GM12878 (cell line): ENCODE measurements around the gene THADA. TPM values are rescaled to one million over a fixed set of nuclear protein-coding genes. Genes with fewer than 3 reads are reported as not detected.

Source experiments
- ATAC-seq: fragments of 200-7000 bp; cut with Tn5 transposase; 3 replicates; pipeline ENCODE4 v1.9.1; 2020; ENCODE audit warnings: mild to moderate bottlenecking, moderate library complexity
- BruUV-seq: library from RNA; stranded (reverse); fragments of 400-500 nt; replicated peaks from 2 replicates; lab custom pipeline; 2021; lab: Mats Ljungman, UMichigan
- CTCF ChIA-PET: fragments of 300-600 bp; sonication (Branson Sonifier 250); formaldehyde crosslinking; extraction: SDS; loops from one replicate; lab custom pipeline; 2021; ENCODE audit warnings: inconsistent platforms; lab: Yijun Ruan, JAX
- POLR2A ChIA-PET: fragments of 350-600 bp; formaldehyde crosslinking; extraction: SDS; loops from one replicate; lab custom pipeline; 2021; ENCODE audit warnings: inconsistent platforms; lab: Charles Lee
- RAD21 ChIA-PET: fragments of 300-600 bp; sonication (Branson Sonifier 250); formaldehyde crosslinking; loops from one replicate; lab custom pipeline; 2023; ENCODE audit warnings: antibody characterized with exemption; ENCODE audit not compliant: unreplicated experiment; lab: Charles Lee
- SMC1A ChIA-PET: fragments of 300-600 bp; sonication (Branson Sonifier 250); formaldehyde crosslinking; loops from one replicate; lab custom pipeline; 2023; ENCODE audit not compliant: unreplicated experiment, uncharacterized antibody; lab: Charles Lee
- DNase-seq: peaks from one replicate; pipeline ENCODE4 v3.0.0-alpha.2; 2011; ENCODE audit warnings: low read depth, low spot score
- FAIRE-seq: peaks from 3 replicates; lab custom pipeline; 2011; peaks lifted over from hg19 to GRCh38; lab: Jason Lieb, UNC
- H2AFZ ChIP-seq: 2 replicates; pipeline ENCODE4 v1.6.0; 2011; ENCODE audit warnings: low read depth, low read length, control low read depth; ENCODE audit not compliant: control insufficient read depth
- H3K27ac ChIP-seq: 2 replicates; pipeline ENCODE4 v1.5.1; 2011; ENCODE audit warnings: control low read depth; ENCODE audit not compliant: control insufficient read depth, insufficient read depth
- H3K27me3 ChIP-seq, 2 experiments: replicated peaks in 1 of 2; 2 replicates each; pipeline versions ENCODE4 v1.6.0 to v1.6.1; 2011; ENCODE audit warnings: low read length in 1 of 2; ENCODE audit not compliant: control insufficient read depth in 2 of 2, insufficient read depth in 2 of 2
- H3K36me3 ChIP-seq, 2 experiments: 2 replicates each; pipeline ENCODE4 v1.5.1; 2011; ENCODE audit warnings: low read length in 1 of 2; ENCODE audit not compliant: control insufficient read depth in 2 of 2, insufficient read depth in 2 of 2
- H3K4me1 ChIP-seq: 2 replicates; pipeline ENCODE4 v1.6.1; 2011; ENCODE audit warnings: mild to moderate bottlenecking, low read length, moderate library complexity, mixed read lengths; ENCODE audit not compliant: control insufficient read depth, insufficient read depth
- H3K4me2 ChIP-seq: 2 replicates; pipeline ENCODE4 v1.6.0; 2011; ENCODE audit warnings: control low read depth; ENCODE audit not compliant: control insufficient read depth, insufficient read depth
- H3K4me3 ChIP-seq: fragments of 200-600 bp; sonication (generic); 2 replicates; pipeline ENCODE4 v1.5.1; 2016
- H3K79me2 ChIP-seq: 2 replicates; pipeline ENCODE4 v1.6.0; 2011; ENCODE audit warnings: low read length; ENCODE audit not compliant: control insufficient read depth, insufficient read depth
- H3K9ac ChIP-seq: 2 replicates; pipeline ENCODE4 v1.8.0; 2011; ENCODE audit warnings: low read length, control low read depth, mixed read lengths; ENCODE audit not compliant: control insufficient read depth, insufficient read depth
- H3K9me3 ChIP-seq: replicated peaks from 3 replicates; pipeline ENCODE4 v1.5.1; 2011; ENCODE audit warnings: mild to moderate bottlenecking, low read length; ENCODE audit not compliant: control insufficient read depth, insufficient read depth
- H4K20me1 ChIP-seq: 2 replicates; pipeline ENCODE4 v1.6.0; 2011; ENCODE audit not compliant: control insufficient read depth, insufficient read depth
- BRCA1 ChIP-seq: IDR thresholded peaks from 2 replicates; pipeline ENCODE4 v1.6.1; 2011; ENCODE audit warnings: low read depth, low read length, improper control_type of control experiment
- CEBPB ChIP-seq, 2 experiments: fragments of 150-350 bp in 1 of 2; IDR thresholded peaks; 2 replicates each; pipeline ENCODE4 v1.6.1; 2012 to 2014; ENCODE audit warnings: low read depth in 2 of 2, low read length in 2 of 2, borderline replicate concordance in 1 of 2, inconsistent platforms in 1 of 2
- CREB1 ChIP-seq: IDR thresholded peaks from 2 replicates; pipeline ENCODE4 v1.6.1; 2012; ENCODE audit warnings: low read depth, mild to moderate bottlenecking, inconsistent platforms
- FOS ChIP-seq: IDR thresholded peaks from 3 replicates; pipeline ENCODE4 v1.6.1; 2011; ENCODE audit warnings: borderline replicate concordance; ENCODE audit not compliant: insufficient read length; ENCODE audit errors: extremely low read depth
- GATAD2B ChIP-seq: fragments of 450-650 bp; conservative IDR thresholded peaks from 2 replicates; pipeline ENCODE4 v1.6.1; 2017; ENCODE audit warnings: low read depth, mild to moderate bottlenecking, moderate library complexity
- IKZF1 ChIP-seq: fragments of 450-650 bp; conservative IDR thresholded peaks from 2 replicates; pipeline ENCODE4 v1.6.1; 2017; ENCODE audit warnings: antibody characterized with exemption, mild to moderate bottlenecking
- NRF1 ChIP-seq: conservative IDR thresholded peaks from 2 replicates; pipeline ENCODE4 v1.6.1; 2011; ENCODE audit warnings: mild to moderate bottlenecking, low read depth, low read length, improper control_type of control experiment
- PML ChIP-seq: IDR thresholded peaks from 2 replicates; pipeline ENCODE4 v1.6.1; 2012; ENCODE audit warnings: low read length, inconsistent platforms
- RFX5 ChIP-seq: IDR thresholded peaks from 2 replicates; pipeline ENCODE4 v1.6.1; 2011; ENCODE audit warnings: low read depth, low read length, improper control_type of control experiment
- SP1 ChIP-seq: IDR thresholded peaks from one replicate; pipeline ENCODE4 v1.6.1; 2011; ENCODE audit warnings: low read depth, low read length
- SREBF2 ChIP-seq: IDR thresholded peaks from 2 replicates; pipeline ENCODE4 v1.6.1; 2012; ENCODE audit warnings: mild to moderate bottlenecking, low read length
- TAF1 ChIP-seq: IDR thresholded peaks from 2 replicates; pipeline ENCODE4 v1.6.1; 2011; ENCODE audit warnings: mild to moderate bottlenecking, low read depth, low read length, borderline replicate concordance
- YBX1 ChIP-seq: fragments of 450-650 bp; IDR thresholded peaks from 2 replicates; pipeline ENCODE4 v1.6.1; 2016; ENCODE audit warnings: antibody characterized with exemption
- ZNF274 ChIP-seq: IDR thresholded peaks from one replicate; pipeline ENCODE4 v1.8.0; 2011; ENCODE audit not compliant: insufficient read length, insufficient read depth
- WGBS: methylation state at CpG from one replicate; pipeline ENCODE4 v1.1.6; 2016; ENCODE audit warnings: low lambda C conversion rate; ENCODE audit not compliant: insufficient replicate concordance, insufficient coverage; ENCODE audit errors: missing lambda C conversion rate; 5-methylcytosine and 5-hydroxymethylcytosine counted together
- in situ Hi-C: fragments of 300-500 bp; cut with MboI; formaldehyde crosslinking; loops from 9 replicates; pipeline ENCODE4 v1.14.3; 2018; ENCODE audit warnings: mixed read lengths
- intact Hi-C: fragments of 100-400 bp; cut with micrococcal nuclease; formaldehyde crosslinking; loops from one replicate; pipeline ENCODE4 v1.14.2; 2022; ENCODE audit not compliant: unreplicated experiment
- polyA plus RNA-seq, 11 experiments: library from polyadenylated mRNA; depleted of rRNA in 4 of 11; unstranded in 6 of 11; stranded (reverse) in 5 of 11; fragments of >200 nt; fragmentation: Nextera tagmentation in 4 of 11; fragmentation: Illumina TruSeq in 1 of 11; extraction: Ambion mirVana in 4 of 11; extraction: Trizol in 1 of 11; gene quantifications; 1 replicate in 1 of 11; 2 replicates in 10 of 11; pipeline versions ENCODE4 v1.2.1 to v1.2.3, GENCODE V29; 2011 to 2016; ENCODE audit warnings: inconsistent platforms in 2 of 11, missing spikeins in 2 of 11, low read depth in 1 of 11
- total RNA-seq, 4 experiments: library from RNA; depleted of rRNA in 3 of 4; stranded (reverse); fragments of >200 nt in 3 of 4; fragmentation: Illumina TruSeq in 1 of 4; extraction: Trizol in 1 of 4; gene quantifications; 2 replicates each; pipeline versions ENCODE4 v1.2.1 to v1.2.3, GENCODE V29; 2013 to 2021
- TF ChIP-seq, protein P1 (sequence below): IDR thresholded peaks from 2 replicates; pipeline ENCODE4 v1.6.1; 2011; ENCODE audit warnings: mild to moderate bottlenecking, low read depth, low read length, moderate library complexity; ENCODE audit not compliant: insufficient replicate concordance

The THADA gene
- total and polyA plus RNA-seq, 10 of the 15 experiments (the other 5 are each of a cell fraction or from before 2014, with no cell fraction given), result 14.6 to 33.2 (median 23.2) TPM

DNA sequence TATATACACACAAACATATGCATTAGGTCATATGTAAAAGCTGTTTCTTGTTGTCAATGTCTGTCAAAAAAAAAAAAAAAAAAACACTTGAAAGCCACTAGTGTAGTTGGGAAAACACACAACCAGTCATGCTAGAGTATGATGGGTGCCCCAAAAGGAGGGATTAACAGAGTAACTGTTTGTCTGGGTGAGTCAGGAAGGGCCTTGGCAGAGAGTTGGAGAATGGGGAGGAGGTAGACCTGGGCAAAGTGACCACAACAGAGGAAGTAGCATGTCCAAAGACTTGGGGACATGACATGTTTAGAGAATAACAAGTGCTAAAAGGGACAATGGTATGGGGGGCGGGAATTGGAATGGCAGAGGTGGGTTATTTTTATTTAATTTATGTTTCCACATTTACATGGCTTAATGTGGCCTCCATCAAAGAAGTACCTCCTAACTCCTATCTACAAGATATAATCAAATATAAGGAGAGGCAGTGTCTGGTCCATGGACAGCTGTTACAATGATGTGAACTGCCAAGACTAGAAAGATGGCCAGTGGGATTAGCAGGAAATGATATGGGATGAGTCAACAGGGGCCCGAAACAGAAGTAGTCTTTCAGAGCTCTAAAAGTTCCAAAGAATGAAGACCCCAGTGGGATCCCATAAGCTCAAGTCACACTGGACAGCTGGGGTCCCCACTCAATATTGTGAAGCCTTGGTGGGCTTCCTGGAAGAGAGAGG lies 269.6 kb downstream of the THADA start:
- H3K79me2 ChIP-seq, result no peaks in the 10 kb centered on the region
- 91% methylated on average over 2 of the region's 2 CpGs for WGBS
- H2AFZ ChIP-seq, result no peak overlapping the region
- DNase-seq (no peak), ATAC-seq (no peak), FAIRE-seq (no peak)
- no peak for TF ChIP-seq BRCA1
- no peak for TF ChIP-seq PML
- no peak for TF ChIP-seq NRF1
- no peaks in the 10 kb centered on the region for H3K27me3 ChIP-seq
- H3K36me3 ChIP-seq, result peaks cover 0 to under 1% of the 10 kb centered on the region in 2 experiments; a peak in 1 of 4 replicates
- H3K4me2 ChIP-seq, result no peak overlapping the region
- no peaks in the 10 kb centered on the region for H4K20me1 ChIP-seq
- no TSS peak for BruUV-seq
- no peak overlapping the region for H3K4me3 ChIP-seq
- H3K4me1 ChIP-seq, result no peaks in the 10 kb centered on the region
- H3K27ac ChIP-seq, result no peak overlapping the region
- ChIA-PET SMC1A (interaction anchor here (0.5 to 1.6 kb wide), 6 partner anchors 8 to 97 kb away, joined by 3 to 8 read pairs (median 3); no protein-coding TSS in a partner anchor), RAD21 (interaction anchor here (0.7 kb wide), 1 partner anchor 170 kb away, joined by 3 read pairs; no protein-coding TSS in a partner anchor), CTCF (interaction anchor here (0.9 to 2.2 kb wide), 4 partner anchors 9 to 349 kb away, joined by 3 to 6 read pairs (median 4); no protein-coding TSS in a partner anchor), POLR2A (interaction anchor here (1.0 kb wide), 1 partner anchor 8 kb away, joined by 3 read pairs; no protein-coding TSS in a partner anchor)
- in situ Hi-C loops, result no loop called here
- no peak overlapping the region for H3K9ac ChIP-seq
- no peaks in the 10 kb centered on the region for H3K9me3 ChIP-seq
- intact Hi-C loops, result no loop called here

DNA sequence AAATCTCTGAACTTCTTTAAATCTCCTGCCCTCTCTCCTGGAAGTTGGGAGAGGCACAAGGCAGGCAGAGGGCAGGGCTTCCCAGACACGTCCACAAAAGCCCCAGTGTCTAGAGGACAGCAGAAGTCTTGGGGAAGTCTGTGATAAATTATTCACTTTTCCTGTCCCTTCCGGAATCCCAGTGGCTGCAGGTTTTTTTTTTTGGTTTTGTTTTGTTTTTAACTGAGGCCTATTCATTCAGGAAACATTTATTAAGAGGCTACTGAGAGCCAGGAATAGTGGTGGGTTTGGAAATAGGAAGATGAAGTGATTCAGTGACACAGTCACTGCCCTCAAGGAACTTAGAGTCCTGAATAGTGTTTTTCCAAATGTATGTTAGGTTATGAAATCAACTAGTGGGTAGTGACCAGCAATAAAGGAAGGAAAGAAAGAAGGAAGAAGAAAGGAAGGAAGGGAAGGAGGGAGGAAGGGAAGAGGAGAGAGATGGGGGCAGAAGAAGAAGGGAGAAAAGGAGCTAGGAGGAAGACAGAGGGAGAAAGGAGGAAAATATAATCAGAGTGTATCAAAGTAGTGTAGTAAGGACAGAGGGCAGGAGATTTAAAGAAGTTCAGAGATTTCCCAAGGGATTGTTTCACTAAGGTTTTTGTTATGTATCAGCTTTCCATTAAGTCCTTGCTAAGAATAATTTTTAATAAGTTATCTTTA lies 270.6 kb downstream of the THADA start:
- BruUV-seq, result no TSS peak
- no peak overlapping the region for H3K4me3 ChIP-seq
- TF ChIP-seq, protein P1, sequence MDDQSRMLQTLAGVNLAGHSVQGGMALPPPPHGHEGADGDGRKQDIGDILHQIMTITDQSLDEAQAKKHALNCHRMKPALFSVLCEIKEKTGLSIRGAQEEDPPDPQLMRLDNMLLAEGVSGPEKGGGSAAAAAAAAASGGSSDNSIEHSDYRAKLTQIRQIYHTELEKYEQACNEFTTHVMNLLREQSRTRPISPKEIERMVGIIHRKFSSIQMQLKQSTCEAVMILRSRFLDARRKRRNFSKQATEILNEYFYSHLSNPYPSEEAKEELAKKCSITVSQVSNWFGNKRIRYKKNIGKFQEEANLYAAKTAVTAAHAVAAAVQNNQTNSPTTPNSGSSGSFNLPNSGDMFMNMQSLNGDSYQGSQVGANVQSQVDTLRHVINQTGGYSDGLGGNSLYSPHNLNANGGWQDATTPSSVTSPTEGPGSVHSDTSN, result no peak
- no peak for TF ChIP-seq ZNF274
- TF ChIP-seq IKZF1, result no peak
- no peak for TF ChIP-seq FOS
- no peak for TF ChIP-seq SREBF2
- TF ChIP-seq CREB1, result no peak
- no peak for TF ChIP-seq YBX1
- no peak for TF ChIP-seq TAF1
- TF ChIP-seq SP1, result no peak
- no peak for TF ChIP-seq CEBPB (IDR thresholded peaks at IDR 0.05; ENCODE audit: borderline replicate concordance in 1 of 2, low read depth in 2 of 2, low read length in 2 of 2)
- no peak for TF ChIP-seq RFX5
- no peak for TF ChIP-seq GATAD2B
- TF ChIP-seq, all 136 proteins: peak for 0
- POLR2A ChIA-PET, result interaction anchor here (1.0 kb wide), 1 partner anchor 9 kb away, joined by 3 read pairs; no protein-coding TSS in a partner anchor
- no peaks in the 10 kb centered on the region for H3K79me2 ChIP-seq
- intact Hi-C loops (no loop called here), in situ Hi-C loops (no loop called here)
- H3K4me1 ChIP-seq, result no peaks in the 10 kb centered on the region
- no peak overlapping the region for H3K9ac ChIP-seq
- H4K20me1 ChIP-seq, result no peaks in the 10 kb centered on the region
- H3K4me2 ChIP-seq, result no peak overlapping the region
- 98% methylated on average over 2 of the region's 2 CpGs for WGBS
- SMC1A ChIA-PET, result interaction anchor here (1.0 to 1.6 kb wide), 3 partner anchors 8 to 37 kb away, joined by 3 to 8 read pairs (median 6); no protein-coding TSS in a partner anchor
- no peak overlapping the region for H3K27ac ChIP-seq
- no peaks in the 10 kb centered on the region for H3K36me3 ChIP-seq
- no peak for ATAC-seq
- no peak for DNase-seq
- RAD21 ChIA-PET, result interaction anchor here (0.7 kb wide), 1 partner anchor 171 kb away, joined by 3 read pairs; no protein-coding TSS in a partner anchor
- H3K27me3 ChIP-seq, result no peaks in the 10 kb centered on the region
- H3K9me3 ChIP-seq, result no peaks in the 10 kb centered on the region
- CTCF ChIA-PET, result interaction anchor here (0.8 to 2.2 kb wide), 3 partner anchors 9 to 18 kb away, joined by 4 to 6 read pairs (median 4); no protein-coding TSS in a partner anchor
- no peak overlapping the region for H2AFZ ChIP-seq
- no peak for FAIRE-seq
